ENCODE results near the gene PRKCH. TPM values are rescaled to one million over a fixed set of nuclear protein-coding genes. Genes with fewer than 3 reads are reported as not detected.

The PRKCH gene
- total RNA-seq, 2 donors from 2014 or later, result 18.2 to 82.4 TPM

DNA sequence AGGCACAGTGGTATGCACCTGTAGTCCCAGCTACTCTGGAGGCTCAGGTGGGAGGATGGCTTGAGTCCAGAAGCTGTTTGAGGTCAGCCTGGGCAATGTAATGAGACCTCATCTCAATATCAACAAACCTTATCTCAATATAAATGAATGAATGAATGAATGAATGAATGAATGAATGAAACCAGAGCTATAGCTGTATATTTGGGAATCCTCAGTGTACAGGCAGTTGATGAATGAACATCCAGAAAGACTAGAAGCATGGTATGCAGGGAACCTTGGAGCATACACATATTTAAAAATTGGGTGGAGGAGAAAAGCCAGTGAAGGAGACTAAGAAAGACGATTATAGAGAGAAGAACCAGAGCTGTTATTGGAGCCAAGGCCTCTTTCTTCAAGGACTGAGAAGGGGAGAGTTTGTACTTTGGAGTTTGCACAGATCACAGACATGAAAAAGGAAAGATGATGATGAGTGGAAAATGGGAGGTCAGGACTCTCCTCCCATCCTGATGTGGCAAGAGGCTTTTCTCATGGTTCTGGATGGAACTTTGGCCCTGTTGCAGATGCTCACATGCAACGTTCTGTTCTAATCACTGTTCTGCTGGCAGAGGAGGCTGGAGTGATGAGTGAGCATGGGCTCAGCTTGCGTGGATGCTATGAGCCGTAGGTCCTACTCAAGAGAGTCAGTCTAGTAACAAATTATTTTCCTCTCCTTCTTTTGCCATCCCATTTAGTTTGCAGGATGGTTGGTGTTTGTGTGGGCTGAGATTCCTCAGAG, 114.4 kb downstream of the PRKCH start:
- intact Hi-C loops (cut with DNase I), result no loop called here
- no peak for ATAC-seq
- Histone ChIP-seq H3K27ac (no peak overlapping the region), H3K27me3 (no peaks in the 10 kb centered on the region), H3K36me3 (replicated peaks in 1 of 2; ENCODE audit: insufficient read depth in 1 of 2, low read depth in 2 of 2) (no peaks in the 10 kb centered on the region), H3K4me3 (no peak overlapping the region), H3K9me3 (no peaks in the 10 kb centered on the region), H3K4me1 (peaks cover 40% of the 10 kb centered on the region)
- no peak for DNase-seq
- 60 to 72% methylated on average over 4 of the region's 4 CpGs for WGBS, 2 donors
- TF ChIP-seq POLR2A (IDR thresholded peaks at IDR 0.05), result no peak
- TF ChIP-seq, protein P1, sequence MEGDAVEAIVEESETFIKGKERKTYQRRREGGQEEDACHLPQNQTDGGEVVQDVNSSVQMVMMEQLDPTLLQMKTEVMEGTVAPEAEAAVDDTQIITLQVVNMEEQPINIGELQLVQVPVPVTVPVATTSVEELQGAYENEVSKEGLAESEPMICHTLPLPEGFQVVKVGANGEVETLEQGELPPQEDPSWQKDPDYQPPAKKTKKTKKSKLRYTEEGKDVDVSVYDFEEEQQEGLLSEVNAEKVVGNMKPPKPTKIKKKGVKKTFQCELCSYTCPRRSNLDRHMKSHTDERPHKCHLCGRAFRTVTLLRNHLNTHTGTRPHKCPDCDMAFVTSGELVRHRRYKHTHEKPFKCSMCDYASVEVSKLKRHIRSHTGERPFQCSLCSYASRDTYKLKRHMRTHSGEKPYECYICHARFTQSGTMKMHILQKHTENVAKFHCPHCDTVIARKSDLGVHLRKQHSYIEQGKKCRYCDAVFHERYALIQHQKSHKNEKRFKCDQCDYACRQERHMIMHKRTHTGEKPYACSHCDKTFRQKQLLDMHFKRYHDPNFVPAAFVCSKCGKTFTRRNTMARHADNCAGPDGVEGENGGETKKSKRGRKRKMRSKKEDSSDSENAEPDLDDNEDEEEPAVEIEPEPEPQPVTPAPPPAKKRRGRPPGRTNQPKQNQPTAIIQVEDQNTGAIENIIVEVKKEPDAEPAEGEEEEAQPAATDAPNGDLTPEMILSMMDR (IDR thresholded peaks at IDR 0.05), result no peak

DNA sequence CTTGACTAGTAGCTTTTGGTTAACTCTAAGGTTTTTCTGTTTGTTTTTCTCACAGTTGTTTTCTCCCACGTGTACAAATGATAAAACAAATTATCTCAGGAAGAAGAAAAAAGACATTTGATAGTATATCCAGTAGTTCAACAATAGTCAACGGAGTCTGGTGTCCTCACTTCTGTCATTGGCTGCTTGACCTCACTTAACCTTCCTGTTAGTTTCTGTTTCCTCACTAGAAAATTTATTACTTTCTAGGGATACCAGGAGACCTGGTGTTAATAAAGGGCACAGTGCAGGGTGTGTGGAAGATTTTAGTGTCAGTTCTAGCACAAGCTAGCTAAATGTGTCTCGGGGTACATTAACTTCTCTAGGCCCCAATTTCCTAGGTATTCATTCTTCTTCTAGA, 116.0 kb downstream of the PRKCH start:
- H3K36me3 ChIP-seq (replicated peaks in 1 of 2; ENCODE audit: insufficient read depth in 1 of 2, low read depth in 2 of 2), result no peaks in the 10 kb centered on the region
- WGBS, 2 donors, result 31 to 33% methylated on average over 3 of the region's 3 CpGs
- H3K27ac ChIP-seq, result peak overlapping the region in 2 of 4 donors; percentile 51 to 75
- peaks cover 38% of the 10 kb centered on the region for H3K4me1 ChIP-seq
- H3K9me3 ChIP-seq, result no peaks in the 10 kb centered on the region
- no peaks in the 10 kb centered on the region for H3K27me3 ChIP-seq
- intact Hi-C loops (cut with DNase I), result no loop called here
- DNase-seq, result no peak
- no peak overlapping the region for H3K4me3 ChIP-seq
- ATAC-seq, result no peak
- no peak for TF ChIP-seq POLR2A (IDR thresholded peaks at IDR 0.05)

DNA sequence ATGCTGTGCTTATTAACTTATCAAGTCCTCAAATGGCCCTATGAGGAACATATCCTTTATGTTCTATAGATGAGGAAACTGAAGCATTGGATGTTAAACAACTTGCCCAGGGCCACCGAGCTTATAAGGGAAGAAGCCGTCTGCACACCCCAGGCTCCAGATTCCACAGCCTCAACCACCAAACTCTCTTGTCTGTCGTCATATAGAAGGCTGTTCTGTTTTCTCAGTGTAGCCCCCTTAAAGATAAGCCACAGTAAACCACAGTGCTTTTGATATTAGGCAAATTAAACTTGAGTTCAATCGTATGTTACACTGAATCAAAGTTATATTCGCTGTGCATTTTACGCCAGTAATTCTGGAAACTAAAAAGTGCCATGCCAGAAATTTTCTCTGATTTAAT, 116.7 kb downstream of the PRKCH start:
- Histone ChIP-seq H3K27me3 (no peaks in the 10 kb centered on the region), H3K9me3 (no peaks in the 10 kb centered on the region), H3K4me1 (peaks cover 32% of the 10 kb centered on the region), H3K36me3 (replicated peaks in 1 of 2; ENCODE audit: insufficient read depth in 1 of 2, low read depth in 2 of 2) (no peaks in the 10 kb centered on the region), H3K4me3 (no peak overlapping the region), H3K27ac (peak overlapping the region in 3 of 4 donors; percentile 51 to 77 (median 75))
- DNase-seq, result no peak
- no peak for TF ChIP-seq POLR2A (IDR thresholded peaks at IDR 0.05)
- TF ChIP-seq, protein P1 (IDR thresholded peaks at IDR 0.05), result no peak
- ATAC-seq, result no peak
- intact Hi-C loops (cut with DNase I), result no loop called here
- WGBS, 2 donors, result 78 to 90% methylated on average over 6 of the region's 6 CpGs

DNA sequence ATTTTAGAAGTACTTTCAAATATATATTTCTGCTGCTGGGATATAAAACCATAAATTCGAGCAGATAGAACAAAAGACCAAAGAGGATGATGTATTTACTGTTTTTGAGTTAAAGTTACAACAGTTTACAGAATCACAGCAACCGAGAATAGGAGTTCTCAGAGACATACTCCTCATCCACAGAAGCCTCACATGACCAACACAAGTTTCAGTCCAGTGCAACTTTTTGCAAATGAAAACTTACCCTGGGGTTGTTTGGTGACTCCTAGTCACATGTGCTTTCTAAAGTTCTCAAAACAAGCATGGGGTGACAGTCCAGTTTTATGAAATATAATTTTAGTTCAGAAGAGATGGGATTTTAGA, 117.1 kb downstream of the PRKCH start:
- DNase-seq, result no peak
- no peaks in the 10 kb centered on the region for H3K9me3 ChIP-seq
- peaks cover 28% of the 10 kb centered on the region for H3K4me1 ChIP-seq
- H3K27ac ChIP-seq, result peak overlapping the region; percentile 2 to 77 (median 63)
- intact Hi-C loops (cut with DNase I), result no loop called here
- TF ChIP-seq, protein P1 (IDR thresholded peaks at IDR 0.05), result no peak
- no peak for TF ChIP-seq POLR2A (IDR thresholded peaks at IDR 0.05)
- H3K27me3 ChIP-seq, result no peaks in the 10 kb centered on the region
- peak; percentile 31 for ATAC-seq
- WGBS, 2 donors, result 47% methylated on average over 2 of the region's 2 CpGs
- no peak overlapping the region for H3K4me3 ChIP-seq
- H3K36me3 ChIP-seq (replicated peaks in 1 of 2; ENCODE audit: insufficient read depth in 1 of 2, low read depth in 2 of 2), result no peaks in the 10 kb centered on the region

DNA sequence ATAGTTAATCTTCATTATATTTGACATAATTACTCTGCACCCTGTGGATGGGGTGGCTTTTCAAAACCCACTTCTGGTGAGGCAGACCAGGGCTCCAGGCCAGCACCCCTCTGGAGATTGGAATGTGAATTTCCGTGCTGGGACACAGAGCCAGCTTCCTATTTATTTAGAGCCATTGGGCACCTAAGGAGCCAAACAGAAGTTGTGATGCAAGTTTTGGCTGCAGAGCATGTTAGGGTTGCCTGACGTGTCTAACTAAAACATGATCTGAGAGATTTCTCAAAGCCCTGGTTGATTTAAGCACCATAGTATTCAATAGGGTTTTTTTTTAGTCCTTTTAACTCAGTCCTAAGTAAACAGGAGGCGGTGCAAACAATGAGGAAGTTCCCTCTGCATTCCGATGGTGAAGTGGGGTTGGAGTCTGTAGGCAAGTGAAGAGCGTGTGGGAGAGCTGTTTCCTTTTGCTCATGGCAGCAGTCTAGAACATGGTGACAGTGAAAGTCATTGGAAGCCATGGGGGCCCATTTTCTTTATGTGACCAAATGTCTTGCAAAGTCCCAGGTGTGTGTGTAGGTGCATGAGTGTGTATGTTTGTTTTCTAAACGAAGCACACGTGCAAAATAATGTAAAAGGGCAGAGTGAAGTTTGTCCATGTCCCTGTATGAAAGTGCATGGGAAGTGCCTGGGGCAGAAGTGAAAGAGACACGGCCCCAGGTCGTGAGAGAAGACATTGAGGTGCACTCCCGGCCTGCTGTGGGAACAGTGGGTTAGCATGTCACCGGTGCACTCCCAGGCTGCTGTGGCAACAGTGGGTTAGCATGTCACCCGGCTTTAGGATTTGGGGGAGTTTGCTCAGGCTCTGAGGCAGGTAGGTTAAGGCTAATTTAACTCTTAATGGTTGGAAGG, 117.7 kb downstream of the PRKCH start:
- WGBS, 2 donors, result 17 to 34% methylated on average over 12 of the region's 12 CpGs
- peak; percentile 41 to 67 (median 50) for DNase-seq
- peak overlapping the region; percentile 43 to 77 (median 63) for H3K27ac ChIP-seq

More for the DNA sequence above, 117.7 kb downstream of the PRKCH start:
- ATAC-seq, result peak; percentile 85
- intact Hi-C loops (cut with DNase I), result no loop called here
- no peaks in the 10 kb centered on the region for H3K27me3 ChIP-seq
- TF ChIP-seq, protein P1 (IDR thresholded peaks at IDR 0.05), result peak in 1 of 7 experiments; percentile 9
- peak in 1 of 3 donors; percentile 11 for TF ChIP-seq POLR2A (IDR thresholded peaks at IDR 0.05)
- H3K9me3 ChIP-seq, result no peaks in the 10 kb centered on the region
- H3K4me1 ChIP-seq, result peaks cover 28% of the 10 kb centered on the region
- no peak overlapping the region for H3K4me3 ChIP-seq
- no peaks in the 10 kb centered on the region for H3K36me3 ChIP-seq (replicated peaks in 1 of 2; ENCODE audit: insufficient read depth in 1 of 2, low read depth in 2 of 2)

Data from body of pancreas (tissue), 4 donors.